T-helper 9 cell (primary cell): ENCODE data around the gene RBM20.

Source experiments
- DNase-seq: peaks from one replicate; pipeline ENCODE4 v3.0.0-alpha.2; 2020

Gene RBM20

GRCh38 chr10:110791541-110792073 lies 147.5 kb downstream of the RBM20 start:
- DNase-seq: no peak

GRCh38 chr10:110792476-110793125 lies 148.5 kb downstream of the RBM20 start:
- no peak for DNase-seq

- no peak for DNase-seq
Measured at GRCh38 chr10:110793128-110793812, 149.1 kb downstream of the RBM20 start.

- DNase-seq: no peak
Measured at GRCh38 chr10:110793886-110794285, 149.8 kb downstream of the RBM20 start.

GRCh38 chr10:110794808-110795207 lies 150.7 kb downstream of the RBM20 start:
- DNase-seq: no peak

- DNase-seq: no peak
Measured at GRCh38 chr10:110797416-110797815, 153.3 kb downstream of the RBM20 start.

GRCh38 chr10:110798340-110798739 lies 154.2 kb downstream of the RBM20 start:
- no peak for DNase-seq

- DNase-seq: no peak
Measured at GRCh38 chr10:110802090-110802489, 158.0 kb downstream of the RBM20 start.

GRCh38 chr10:110802551-110803238 lies 158.6 kb downstream of the RBM20 start:
- DNase-seq: peak; percentile 35

GRCh38 chr10:110803239-110803749 lies 159.2 kb downstream of the RBM20 start:
- no peak for DNase-seq

GRCh38 chr10:110803830-110804338 lies 159.7 kb downstream of the RBM20 start:
- no peak for DNase-seq

- DNase-seq: no peak
Measured at GRCh38 chr10:110804376-110804775, 160.2 kb downstream of the RBM20 start.

- DNase-seq: no peak
Measured at GRCh38 chr10:110805292-110805691, 161.2 kb downstream of the RBM20 start.

GRCh38 chr10:110806335-110806734 lies 162.2 kb downstream of the RBM20 start:
- DNase-seq: no peak

- no peak for DNase-seq
Measured at GRCh38 chr10:110808123-110808522, 164.0 kb downstream of the RBM20 start.

GRCh38 chr10:110808615-110809014 lies 164.5 kb downstream of the RBM20 start:
- no peak for DNase-seq

GRCh38 chr10:110810625-110811024 lies 166.5 kb downstream of the RBM20 start:
- DNase-seq: no peak

GRCh38 chr10:110811791-110812581 lies 167.8 kb downstream of the RBM20 start:
- DNase-seq: no peak

GRCh38 chr10:110812583-110812982 lies 168.4 kb downstream of the RBM20 start:
- no peak for DNase-seq

- no peak for DNase-seq
Measured at GRCh38 chr10:110813743-110814472, 169.8 kb downstream of the RBM20 start.

GRCh38 chr10:110815354-110816004 lies 171.3 kb downstream of the RBM20 start:
- no peak for DNase-seq
